ENCODE data around the gene UBL3. TPM values are rescaled to one million over a fixed set of nuclear protein-coding genes. Genes with fewer than 3 reads are reported as not detected.

UBL3 gene
- total and polyA plus RNA-seq, 9 donors = 22.5 to 41.4 (median 32.3) TPM

DNA sequence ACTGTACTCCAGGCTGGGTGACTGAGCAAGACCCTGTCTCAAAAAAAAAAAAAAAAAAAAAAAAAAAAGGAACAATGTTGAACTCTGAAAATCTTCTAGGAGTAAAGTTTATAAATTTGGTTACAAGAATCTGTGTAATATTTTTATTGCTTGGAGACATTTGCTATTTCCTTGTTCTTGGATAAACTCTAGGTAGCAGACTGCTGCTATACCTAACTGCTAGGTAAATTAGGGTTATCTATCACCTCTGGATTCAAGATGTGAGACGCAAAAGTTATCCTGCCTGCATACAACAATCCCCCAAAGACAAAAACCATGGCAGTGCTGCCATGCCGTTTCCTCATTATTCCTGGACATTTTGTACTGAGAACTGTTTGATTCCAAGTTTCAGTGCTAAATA lies 33.7 kb downstream of the UBL3 start:
- DNase-seq = no peak
- intact Hi-C loops (cut with DNase I) = no loop called here
- no peak for TF ChIP-seq EP300 (IDR thresholded peaks at IDR 0.05)
- TF ChIP-seq, protein P1, sequence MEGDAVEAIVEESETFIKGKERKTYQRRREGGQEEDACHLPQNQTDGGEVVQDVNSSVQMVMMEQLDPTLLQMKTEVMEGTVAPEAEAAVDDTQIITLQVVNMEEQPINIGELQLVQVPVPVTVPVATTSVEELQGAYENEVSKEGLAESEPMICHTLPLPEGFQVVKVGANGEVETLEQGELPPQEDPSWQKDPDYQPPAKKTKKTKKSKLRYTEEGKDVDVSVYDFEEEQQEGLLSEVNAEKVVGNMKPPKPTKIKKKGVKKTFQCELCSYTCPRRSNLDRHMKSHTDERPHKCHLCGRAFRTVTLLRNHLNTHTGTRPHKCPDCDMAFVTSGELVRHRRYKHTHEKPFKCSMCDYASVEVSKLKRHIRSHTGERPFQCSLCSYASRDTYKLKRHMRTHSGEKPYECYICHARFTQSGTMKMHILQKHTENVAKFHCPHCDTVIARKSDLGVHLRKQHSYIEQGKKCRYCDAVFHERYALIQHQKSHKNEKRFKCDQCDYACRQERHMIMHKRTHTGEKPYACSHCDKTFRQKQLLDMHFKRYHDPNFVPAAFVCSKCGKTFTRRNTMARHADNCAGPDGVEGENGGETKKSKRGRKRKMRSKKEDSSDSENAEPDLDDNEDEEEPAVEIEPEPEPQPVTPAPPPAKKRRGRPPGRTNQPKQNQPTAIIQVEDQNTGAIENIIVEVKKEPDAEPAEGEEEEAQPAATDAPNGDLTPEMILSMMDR (IDR thresholded peaks at IDR 0.05) = no peak
- no peak for TF ChIP-seq POLR2A (IDR thresholded peaks at IDR 0.05)
- peaks cover 4% of the 10 kb centered on the region for H3K4me1 ChIP-seq (ENCODE audit: insufficient read depth)
- H3K4me3 ChIP-seq = no peak overlapping the region
- H3K9me3 ChIP-seq = no peaks in the 10 kb centered on the region
- no peak overlapping the region for H3K27ac ChIP-seq
- H3K27me3 ChIP-seq = no peaks in the 10 kb centered on the region
- 66 to 78% (median 74%) methylated on average over 2 of the region's 2 CpGs for WGBS, 3 donors
- no peaks in the 10 kb centered on the region for H3K36me3 ChIP-seq

- Histone ChIP-seq H3K27me3 (no peaks in the 10 kb centered on the region), H3K4me1 (ENCODE audit: insufficient read depth) (peaks cover 12% of the 10 kb centered on the region), H3K36me3 (no peaks in the 10 kb centered on the region), H3K4me3 (no peak overlapping the region), H3K9me3 (no peaks in the 10 kb centered on the region), H3K27ac (no peak overlapping the region)
- TF ChIP-seq, protein P1 (IDR thresholded peaks at IDR 0.05) = no peak
- no peak for TF ChIP-seq POLR2A (IDR thresholded peaks at IDR 0.05)
- no peak for TF ChIP-seq EP300 (IDR thresholded peaks at IDR 0.05)
- no peak for DNase-seq
- intact Hi-C loops (cut with DNase I) = no loop called here
Measured at GRCh38 chr13:29815336-29815735, 35.1 kb downstream of the UBL3 start.

DNA sequence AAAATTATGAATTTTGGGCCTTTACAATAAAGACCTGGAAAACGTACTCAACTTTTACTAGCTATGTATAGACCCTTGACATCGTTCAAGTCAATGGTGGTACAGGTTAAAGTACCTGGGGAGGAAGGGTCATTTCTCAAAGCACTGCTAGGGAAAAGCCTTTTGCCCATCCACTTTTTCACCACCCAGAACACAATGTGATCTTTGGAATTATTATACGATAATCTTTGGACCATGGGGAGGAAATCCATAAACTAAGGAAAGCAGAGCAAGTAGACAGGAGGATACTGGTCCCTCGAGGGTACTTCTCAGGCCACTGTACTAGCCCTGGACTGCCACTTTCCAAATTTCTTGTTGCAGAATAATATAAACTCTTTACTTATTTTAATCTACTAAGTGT lies 39.5 kb downstream of the UBL3 start:
- 80 to 87% (median 85%) methylated on average over 4 of the region's 4 CpGs for WGBS, 3 donors
- intact Hi-C loops (cut with DNase I) = no loop called here
- no peaks in the 10 kb centered on the region for H3K36me3 ChIP-seq
- peak overlapping the region in 1 of 2 donors; percentile 7 for H3K27ac ChIP-seq
- DNase-seq = no peak
- no peaks in the 10 kb centered on the region for H3K9me3 ChIP-seq
- peaks cover 10% of the 10 kb centered on the region for H3K4me1 ChIP-seq (ENCODE audit: insufficient read depth)
- H3K27me3 ChIP-seq = no peaks in the 10 kb centered on the region
- H3K4me3 ChIP-seq = no peak overlapping the region
- TF ChIP-seq EP300 (IDR thresholded peaks at IDR 0.05) = no peak
- TF ChIP-seq POLR2A (IDR thresholded peaks at IDR 0.05) = no peak
- TF ChIP-seq, protein P1 (IDR thresholded peaks at IDR 0.05) = no peak

GRCh38 chr13:29810145-29810742 lies 40.2 kb downstream of the UBL3 start:
- H3K4me1 ChIP-seq (ENCODE audit: insufficient read depth) = peaks cover 10% of the 10 kb centered on the region
- WGBS, 3 donors = 6 to 18% (median 7%) methylated on average over 2 of the region's 2 CpGs
- no peak for DNase-seq

More at GRCh38 chr13:29810145-29810742, 40.2 kb downstream of the UBL3 start:
- Histone ChIP-seq H3K36me3 (no peaks in the 10 kb centered on the region), H3K27ac (peak overlapping the region in 1 of 2 donors; percentile 7), H3K27me3 (no peaks in the 10 kb centered on the region), H3K4me3 (no peak overlapping the region), H3K9me3 (no peaks in the 10 kb centered on the region)
- intact Hi-C loops (cut with DNase I) = no loop called here
- no peak for TF ChIP-seq POLR2A (IDR thresholded peaks at IDR 0.05)
- TF ChIP-seq, protein P1 (IDR thresholded peaks at IDR 0.05) = no peak
- TF ChIP-seq EP300 (IDR thresholded peaks at IDR 0.05) = no peak

Measured in ovary (tissue), 9 donors.